Tibial nerve (tissue), 3 donors: ENCODE measurements around the gene RCE1.

Experiments used
- EP300 ChIP-seq, 2 donors: sonication (generic); formaldehyde crosslinking; IDR thresholded peaks; one replicate each; pipeline ENCODE4 v1.6.1; 2017; ENCODE audit warnings: antibody characterized with exemption in 2 of 2, mild to moderate bottlenecking in 1 of 2
- POLR2A ChIP-seq, 2 donors: fragments of 450-650 bp; IDR thresholded peaks; one replicate each; pipeline ENCODE4 v1.6.1; 2017; ENCODE audit warnings: antibody characterized with exemption in 2 of 2, mild to moderate bottlenecking in 2 of 2, moderate library complexity in 2 of 2

DNA sequence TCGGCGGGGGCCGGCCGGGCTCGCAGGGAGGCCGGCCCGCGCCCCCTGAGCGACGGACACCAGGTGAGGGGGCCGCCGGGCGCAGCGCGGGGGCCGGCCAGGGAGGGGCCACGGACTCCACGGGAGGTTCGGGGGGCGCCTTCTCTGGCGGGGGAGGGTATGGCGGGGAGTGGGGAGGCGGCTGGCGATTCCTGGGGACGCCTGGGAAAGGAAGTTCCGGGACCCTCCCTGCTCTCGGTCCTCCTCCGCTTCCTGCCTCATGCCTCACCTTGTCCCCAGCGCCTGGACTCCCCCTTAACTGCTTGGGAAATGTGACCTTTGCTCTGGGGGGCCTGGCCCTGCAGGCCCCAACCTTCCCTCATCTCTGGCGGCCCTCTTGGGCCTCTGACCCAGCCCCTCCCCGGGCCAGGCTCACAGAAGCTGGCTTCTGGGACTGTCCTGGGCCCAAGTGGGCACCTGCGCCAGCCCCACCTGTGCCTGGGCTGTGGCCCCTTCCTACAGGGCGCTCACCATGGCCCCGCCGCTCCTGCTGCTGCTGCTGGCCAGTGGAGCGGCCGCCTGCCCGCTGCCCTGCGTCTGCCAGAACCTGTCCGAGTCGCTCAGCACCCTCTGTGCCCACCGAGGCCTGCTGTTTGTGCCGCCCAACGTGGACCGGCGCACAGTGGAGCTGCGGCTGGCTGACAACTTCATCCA, 14.1 kb downstream of the RCE1 start:
- TF ChIP-seq POLR2A (IDR thresholded peaks at IDR 0.05) = no peak
- TF ChIP-seq EP300 (IDR thresholded peaks at IDR 0.05) = no peak
